K562 (cell line): ENCODE measurements around the gene HNRNPA2B1. TPM values are rescaled to one million over a fixed set of nuclear protein-coding genes. Genes with fewer than 3 reads are reported as not detected.
A peak's percentile ranks its signal among the peaks of the same experiment; 100 is the strongest.

Source experiments
- ATAC-seq: fragments of 200-7000 bp; cut with Tn5 transposase; 3 replicates; pipeline ENCODE4 v1.9.1; 2020; ENCODE audit warnings: moderate library complexity
- BruUV-seq: library from RNA; stranded (reverse); fragments of 400-500 nt; replicated peaks from 2 replicates; lab custom pipeline; 2021; lab: Mats Ljungman, UMichigan
- CTCF ChIA-PET: fragments of 300-600 bp; formaldehyde crosslinking; extraction: SDS; loops from one replicate; lab custom pipeline; 2021; ENCODE audit warnings: low intra/inter-chr PET ratio; lab: Yijun Ruan, JAX
- POLR2A ChIA-PET: fragments of 300-600, 350-650 bp; sonication (Branson Sonifier 250); formaldehyde crosslinking; extraction: SDS; loops from one replicate; lab custom pipeline; 2021; ENCODE audit warnings: antibody characterized with exemption, inconsistent platforms; lab: Yijun Ruan, JAX
- DNase-seq, 4 experiments: peaks; one replicate each; pipeline versions ENCODE4 v3.0.0 to v3.0.0-alpha.2; 2011 to 2018; ENCODE audit warnings: low spot score in 3 of 4, mixed read lengths in 3 of 4; ENCODE audit errors: extremely low read depth in 1 of 4
- FAIRE-seq: peaks from 2 replicates; lab custom pipeline; 2011; peaks lifted over from hg19 to GRCh38; lab: Jason Lieb, UNC
- H2AFZ ChIP-seq: 2 replicates; pipeline ENCODE4 v1.6.0; 2011; ENCODE audit warnings: low read depth, low read length, control low read depth, inconsistent platforms
- H3K27ac ChIP-seq: fragments of 200-600 bp; 3 replicates; pipeline ENCODE4 v1.8.0; 2011; ENCODE audit warnings: low read depth, mild to moderate bottlenecking, control low read depth, inconsistent platforms, low read length, moderate library complexity, mixed read lengths; ENCODE audit errors: extremely low read depth
- H3K27me3 ChIP-seq, 2 experiments: fragments of 300-600 bp in 1 of 2; 2 replicates in 1 of 2; 3 replicates in 1 of 2; pipeline versions ENCODE4 v1.6.0 to v1.8.0; 2011; ENCODE audit warnings: inconsistent platforms in 2 of 2, low read length in 2 of 2, mild to moderate bottlenecking in 1 of 2, mixed read lengths in 1 of 2, moderate library complexity in 1 of 2; ENCODE audit not compliant: control insufficient read depth in 2 of 2, insufficient read depth in 2 of 2
- H3K36me3 ChIP-seq: fragments of 300-600 bp; 3 replicates; pipeline ENCODE4 v1.8.0; 2011; ENCODE audit warnings: mild to moderate bottlenecking, low read length, inconsistent platforms; ENCODE audit not compliant: control insufficient read depth, insufficient read depth
- H3K4me1 ChIP-seq, 2 experiments: fragments of 200-600 bp in 1 of 2; replicated peaks in 1 of 2; 2 replicates in 1 of 2; 3 replicates in 1 of 2; pipeline versions ENCODE4 v1.5.1 to v1.8.0; 2011; ENCODE audit warnings: inconsistent platforms in 2 of 2, low read length in 2 of 2, mild to moderate bottlenecking in 1 of 2, mixed read lengths in 1 of 2, moderate library complexity in 1 of 2; ENCODE audit not compliant: control insufficient read depth in 2 of 2, insufficient read depth in 2 of 2
- H3K4me2 ChIP-seq: 2 replicates; pipeline ENCODE4 v1.6.1; 2011; ENCODE audit warnings: low read length, control low read depth, inconsistent platforms, mixed read lengths; ENCODE audit not compliant: insufficient read depth
- H3K4me3 ChIP-seq: fragments of 200-600 bp; sonication (generic), shearing (Covaris generic); 2 replicates; pipeline ENCODE4 v1.5.1; 2016; ENCODE audit warnings: control low read depth, inconsistent platforms
- H3K79me2 ChIP-seq: fragments of 200-600 bp; 3 replicates; pipeline ENCODE4 v1.8.0; 2011; ENCODE audit warnings: low read length, inconsistent platforms; ENCODE audit not compliant: control insufficient read depth, insufficient read depth
- H3K9ac ChIP-seq, 2 experiments: 2 replicates each; pipeline versions ENCODE4 v1.6.0 to v1.6.1; 2011; ENCODE audit warnings: low read depth in 2 of 2, low read length in 2 of 2, control low read depth in 1 of 2, inconsistent platforms in 1 of 2, mild to moderate bottlenecking in 1 of 2, mixed read lengths in 1 of 2; ENCODE audit not compliant: insufficient read depth in 1 of 2
- H3K9me1 ChIP-seq: one replicate; pipeline ENCODE4 v1.6.0; 2011; ENCODE audit warnings: inconsistent platforms, mild to moderate bottlenecking, low read length, moderate library complexity; ENCODE audit not compliant: control insufficient read depth, insufficient read depth
- H3K9me3 ChIP-seq: replicated peaks from 2 replicates; pipeline ENCODE4 v1.5.1; 2011; ENCODE audit warnings: low read depth, low read length, inconsistent platforms; ENCODE audit not compliant: control insufficient read depth, insufficient read depth
- H4K20me1 ChIP-seq: replicated peaks from 2 replicates; pipeline ENCODE4 v1.6.1; 2011; ENCODE audit warnings: low read length, inconsistent platforms, mixed read lengths; ENCODE audit not compliant: control insufficient read depth, insufficient read depth
- WGBS: fragments of 100-300 bp; shearing (Covaris generic); methylation state at CpG from one replicate; pipeline ENCODE4 v1.1.6; 2016; ENCODE audit warnings: low coverage, mixed read lengths; ENCODE audit not compliant: insufficient coverage; ENCODE audit errors: missing lambda C conversion rate; 5-methylcytosine and 5-hydroxymethylcytosine counted together
- in situ Hi-C: fragments of 300-500 bp; cut with MboI; formaldehyde crosslinking; loops from 4 replicates; pipeline ENCODE4 v1.15.0; 2018; ENCODE audit warnings: inconsistent platforms, mixed read lengths
- intact Hi-C: fragments of 100-400 bp; cut with micrococcal nuclease; formaldehyde crosslinking; loops from 2 replicates; pipeline ENCODE4 v1.14.2; 2022
- polyA plus RNA-seq, 8 experiments: library from polyadenylated mRNA; depleted of rRNA in 4 of 8; stranded (reverse) in 5 of 8; unstranded in 3 of 8; fragments of >200 nt; fragmentation: Nextera tagmentation in 2 of 8; fragmentation: Illumina TruSeq in 1 of 8; extraction: Ambion mirVana in 2 of 8; extraction: Trizol in 1 of 8; gene quantifications; 2 replicates each; pipeline versions ENCODE4 v1.2.1 to v1.2.3, GENCODE V29; 2011 to 2014; ENCODE audit warnings: inconsistent platforms in 1 of 8, missing spikeins in 1 of 8
- total RNA-seq, 7 experiments: library from RNA; depleted of rRNA in 6 of 7; stranded (reverse); fragments of >200 nt in 6 of 7; fragmentation: Illumina TruSeq in 2 of 7; extraction: Trizol in 2 of 7; gene quantifications; 2 replicates each; pipeline versions ENCODE4 v1.2.1 to v1.2.3, GENCODE V29; 2011 to 2021; ENCODE audit warnings: low replicate concordance in 1 of 7
- TF ChIP-seq, protein P1 (sequence below): fragments of 250-450 bp; sonication (Bioruptor Pico); IDR thresholded peaks from 2 replicates; pipeline ENCODE4 v1.8.0; 2022; ENCODE audit warnings: inconsistent platforms
- TF ChIP-seq, protein P2 (sequence below), 2 experiments: fragments of 450-650 bp in 1 of 2; sonication (generic) in 1 of 2; formaldehyde crosslinking in 1 of 2; IDR thresholded peaks in 1 of 2; conservative IDR thresholded peaks in 1 of 2; 2 replicates each; pipeline versions ENCODE4 v1.6.1 to v1.8.1; 2016 to 2023; ENCODE audit warnings: mild to moderate bottlenecking in 2 of 2, moderate library complexity in 2 of 2, inconsistent platforms in 1 of 2, missing genetic modification reagents in 1 of 2

The HNRNPA2B1 gene
- total and polyA plus RNA-seq, 9 of the 15 experiments (the other 6 are each of a cell fraction or from before 2014, with no cell fraction given): 630 to 1,989 (median 865) TPM

DNA sequence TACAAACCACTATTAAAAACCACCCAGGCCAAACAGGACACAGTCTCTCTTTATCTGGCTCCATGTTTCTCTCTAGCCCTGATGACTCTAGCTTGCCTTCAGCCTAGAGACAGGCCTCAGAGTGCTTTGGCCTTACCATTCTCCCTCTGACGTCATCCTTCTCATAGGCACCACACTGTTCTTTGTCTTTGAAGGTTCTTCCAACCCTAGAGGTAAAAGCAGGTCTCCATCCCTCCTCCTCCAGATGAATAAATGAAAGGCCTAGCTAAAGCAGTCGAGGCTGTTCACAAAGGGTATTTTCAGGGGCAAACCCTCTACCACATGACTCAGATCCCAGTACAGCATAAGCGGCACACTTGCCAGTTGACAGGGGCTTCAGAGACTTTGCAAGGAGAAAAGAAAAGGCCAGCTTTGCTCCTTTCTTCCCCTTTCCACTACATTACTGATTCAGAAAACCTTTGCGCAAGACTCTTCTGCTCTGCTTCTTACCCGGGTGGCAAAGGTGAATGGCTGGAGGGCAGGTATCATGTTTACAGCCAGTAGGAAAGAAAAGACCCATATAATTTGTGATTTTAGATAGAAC, 33.8 kb downstream of the HNRNPA2B1 start:
- H3K27me3 ChIP-seq: no peaks in the 10 kb centered on the region
- no peak overlapping the region for H3K4me2 ChIP-seq
- H3K27ac ChIP-seq: no peak overlapping the region
- intact Hi-C loops (no loop called here), in situ Hi-C loops (no loop called here)
- H4K20me1 ChIP-seq: peaks cover 11% of the 10 kb centered on the region; the same call in 1 of the 2 replicates
- ATAC-seq: peak; percentile 58
- ChIA-PET CTCF (no interaction called here), POLR2A (interaction anchor here (0.6 to 2.5 kb wide), 11 partner anchors 9 to 31 kb away, joined by 3 to 17 read pairs (median 4); partner anchors contain the start of gene NFE2L3)
- no peaks in the 10 kb centered on the region; the same call in 2 of the 3 replicates for H3K36me3 ChIP-seq
- FAIRE-seq: no peak
- peaks cover 15% of the 10 kb centered on the region for H3K79me2 ChIP-seq
- WGBS: 69% methylated on average over 5 of the region's 5 CpGs
- H3K4me3 ChIP-seq: no peak overlapping the region
- no peaks in the 10 kb centered on the region for H3K9me1 ChIP-seq
- no TSS peak for BruUV-seq
- H3K9ac ChIP-seq: peak overlapping the region in 1 of 2 experiments; percentile 36; a peak in 1 of 4 replicates
- no peak for DNase-seq
- TF ChIP-seq, protein P1, sequence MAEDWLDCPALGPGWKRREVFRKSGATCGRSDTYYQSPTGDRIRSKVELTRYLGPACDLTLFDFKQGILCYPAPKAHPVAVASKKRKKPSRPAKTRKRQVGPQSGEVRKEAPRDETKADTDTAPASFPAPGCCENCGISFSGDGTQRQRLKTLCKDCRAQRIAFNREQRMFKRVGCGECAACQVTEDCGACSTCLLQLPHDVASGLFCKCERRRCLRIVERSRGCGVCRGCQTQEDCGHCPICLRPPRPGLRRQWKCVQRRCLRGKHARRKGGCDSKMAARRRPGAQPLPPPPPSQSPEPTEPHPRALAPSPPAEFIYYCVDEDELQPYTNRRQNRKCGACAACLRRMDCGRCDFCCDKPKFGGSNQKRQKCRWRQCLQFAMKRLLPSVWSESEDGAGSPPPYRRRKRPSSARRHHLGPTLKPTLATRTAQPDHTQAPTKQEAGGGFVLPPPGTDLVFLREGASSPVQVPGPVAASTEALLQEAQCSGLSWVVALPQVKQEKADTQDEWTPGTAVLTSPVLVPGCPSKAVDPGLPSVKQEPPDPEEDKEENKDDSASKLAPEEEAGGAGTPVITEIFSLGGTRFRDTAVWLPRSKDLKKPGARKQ: no peak
- TF ChIP-seq, protein P2, sequence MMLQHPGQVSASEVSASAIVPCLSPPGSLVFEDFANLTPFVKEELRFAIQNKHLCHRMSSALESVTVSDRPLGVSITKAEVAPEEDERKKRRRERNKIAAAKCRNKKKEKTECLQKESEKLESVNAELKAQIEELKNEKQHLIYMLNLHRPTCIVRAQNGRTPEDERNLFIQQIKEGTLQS (IDR thresholded peaks at IDR 0.05): 0 out of 2 replicates have a peak, but pooled peaks have one; percentile 34
- TF ChIP-seq, protein P2 (CRISPR knock-in tag; conservative IDR thresholded peaks at IDR 0.05): no peak
- no peak overlapping the region for H2AFZ ChIP-seq
- peaks cover 7 to 13% of the 10 kb centered on the region in 2 experiments; a peak in 4 of 5 replicates for H3K4me1 ChIP-seq
- no peaks in the 10 kb centered on the region for H3K9me3 ChIP-seq
